Vagina (tissue), 2 donors: ENCODE measurements around the gene GLP2R. TPM values are rescaled to one million over a fixed set of nuclear protein-coding genes. Genes with fewer than 3 reads are reported as not detected.

Experiments used
- DNase-seq, 2 donors: peaks; one replicate each; pipeline ENCODE4 v3.0.0-alpha.2; 2017; ENCODE audit errors: extremely low spot score in 2 of 2
- H3K27ac ChIP-seq: fragments of 200-600 bp; sonication (generic); one replicate; pipeline ENCODE4 v1.5.1; 2019
- H3K27me3 ChIP-seq: fragments of 200-600 bp; sonication (generic); one replicate; pipeline ENCODE4 v1.5.1; 2019
- H3K36me3 ChIP-seq, 2 donors: fragments of 200-600 bp; sonication (generic); one replicate each; pipeline ENCODE4 v1.5.1; 2017 to 2019
- H3K4me1 ChIP-seq: fragments of 200-600 bp; sonication (generic); one replicate; pipeline ENCODE4 v1.5.1; 2019
- H3K4me3 ChIP-seq, 2 donors: fragments of 200-600 bp; sonication (generic); 1 replicate in 1 of 2; 2 replicates in 1 of 2; pipeline ENCODE4 v1.5.1; 2016 to 2019
- H3K9me3 ChIP-seq: fragments of 200-600 bp; sonication (generic); one replicate; pipeline ENCODE4 v1.5.1; 2019
- CTCF ChIP-seq, 3 experiments: fragments of 450-650 bp in 2 of 3; fragments of 200-600 bp in 1 of 3; sonication (generic) in 1 of 3; IDR thresholded peaks; one replicate each; pipeline ENCODE4 v1.5.1; 2017 to 2019; ENCODE audit warnings: antibody characterized with exemption in 3 of 3, mild to moderate bottlenecking in 2 of 3, moderate library complexity in 2 of 3
- POLR2A ChIP-seq, 2 donors: fragments of 450-650 bp; IDR thresholded peaks; one replicate each; pipeline ENCODE4 v1.6.1; 2017; ENCODE audit warnings: antibody characterized with exemption in 2 of 2, mild to moderate bottlenecking in 2 of 2, moderate library complexity in 2 of 2
- POLR2AphosphoS5 ChIP-seq, 2 donors: sonication (generic); formaldehyde crosslinking; IDR thresholded peaks; one replicate each; pipeline ENCODE4 v1.9.0; 2017; ENCODE audit warnings: antibody characterized with exemption in 2 of 2, mild to moderate bottlenecking in 2 of 2, low read depth in 1 of 2; ENCODE audit not compliant: insufficient read depth in 1 of 2
- intact Hi-C: fragments of 100-400 bp; cut with DNase I; formaldehyde crosslinking; loops from one replicate; pipeline ENCODE4 v1.15.1; 2023
- total RNA-seq: library from RNA; depleted of rRNA; stranded (reverse); fragments of >200 nt; gene quantifications from one replicate; pipeline ENCODE4 v1.2.3, GENCODE V29; 2016

The GLP2R gene
- total RNA-seq, 1 donor from 2014 or later = 2.9 TPM

DNA sequence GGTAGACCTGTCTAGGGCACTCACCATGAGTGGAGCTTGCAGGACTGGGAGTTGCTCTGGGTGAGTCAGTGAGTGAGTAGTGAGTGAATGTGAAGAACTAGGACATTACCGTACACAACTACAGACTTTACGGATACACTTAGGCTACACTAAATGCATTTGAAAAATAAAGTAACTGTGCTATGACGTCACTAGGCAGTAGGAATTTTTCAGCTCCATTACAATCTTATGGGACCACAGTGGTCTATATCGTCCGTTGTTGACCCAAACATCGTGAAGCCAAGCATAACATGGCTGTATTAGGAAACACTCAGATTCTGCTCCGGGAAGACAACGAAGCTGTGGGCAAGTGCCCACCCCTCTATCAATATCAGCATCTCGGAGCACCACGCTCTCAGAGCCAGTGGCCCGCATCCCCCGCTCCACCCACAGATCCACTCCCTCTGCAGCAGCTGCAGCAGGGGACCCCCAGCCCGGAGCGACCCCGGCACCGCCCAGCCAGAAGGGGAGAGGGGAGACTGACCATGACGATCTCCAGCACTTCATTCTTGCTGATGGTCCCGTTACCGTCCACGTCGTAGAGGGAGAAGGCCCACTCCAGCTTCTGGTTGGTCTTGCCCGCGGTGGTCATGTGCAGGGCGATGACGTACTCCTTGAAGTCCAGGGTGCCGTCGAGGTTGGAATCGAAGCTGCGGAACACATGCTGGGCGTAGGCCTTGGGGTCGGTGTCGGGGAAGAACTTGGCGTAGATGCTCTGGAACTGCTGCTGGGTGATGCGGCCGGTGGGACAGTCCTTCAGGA, 78.8 kb downstream of the GLP2R start:
- no peak for TF ChIP-seq CTCF (IDR thresholded peaks at IDR 0.05)
- no peak for TF ChIP-seq POLR2A (IDR thresholded peaks at IDR 0.05)
- no peak for TF ChIP-seq POLR2AphosphoS5 (IDR thresholded peaks at IDR 0.05; ENCODE audit: insufficient read depth in 1 of 2, low read depth in 1 of 2)
- Histone ChIP-seq H3K9me3 (no peaks in the 10 kb centered on the region), H3K36me3 (no peaks in the 10 kb centered on the region), H3K4me3 (no peak overlapping the region), H3K27ac (no peak overlapping the region), H3K4me1 (peaks cover 21% of the 10 kb centered on the region), H3K27me3 (no peaks in the 10 kb centered on the region)
- no peak for DNase-seq
- intact Hi-C loops = no loop called here

DNA sequence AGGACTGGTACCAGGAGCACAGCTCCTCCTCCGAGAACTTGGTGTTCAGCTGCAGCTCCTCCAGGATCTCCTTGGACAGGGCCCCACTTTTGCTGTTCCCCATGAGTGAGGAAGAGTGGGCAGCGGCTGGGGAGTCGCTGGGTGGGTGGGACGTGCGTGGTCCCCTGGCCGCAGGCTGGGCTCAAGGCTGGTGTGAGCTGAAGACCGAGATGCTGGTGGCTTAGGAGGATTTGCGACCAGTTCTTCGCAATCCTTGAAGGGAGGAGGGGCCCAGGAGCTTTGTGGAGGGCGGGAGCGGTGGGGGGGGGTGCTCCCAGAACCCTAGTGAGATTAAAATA, 79.3 kb downstream of the GLP2R start, which contains the start of gene RCVRN:
TSS of gene RCVRN (minus strand) at position 194 of the 338 bp plus-strand sequence. CDS start at position 103, 91 bp downstream.
- intact Hi-C loops = no loop called here
- Histone ChIP-seq H3K4me3 (no peak within 1 kb of the TSS), H3K36me3 (no peaks in the 10 kb centered on the region), H3K27me3 (no peaks in the 10 kb centered on the region), H3K9me3 (no peaks in the 10 kb centered on the region), H3K4me1 (peaks cover 15% of the 10 kb centered on the region), H3K27ac (no peak within 1 kb of the TSS)
- TF ChIP-seq POLR2AphosphoS5 (IDR thresholded peaks at IDR 0.05; ENCODE audit: insufficient read depth in 1 of 2, low read depth in 1 of 2) = no peak
- TF ChIP-seq CTCF (IDR thresholded peaks at IDR 0.05) = no peak
- DNase-seq = no peak

GRCh38 chr17:9905902-9906301, 80.2 kb downstream of the GLP2R start:
- Histone ChIP-seq H3K27me3 (no peaks in the 10 kb centered on the region), H3K27ac (no peak overlapping the region), H3K36me3 (no peaks in the 10 kb centered on the region), H3K4me3 (no peak overlapping the region), H3K9me3 (no peaks in the 10 kb centered on the region), H3K4me1 (peaks cover 7% of the 10 kb centered on the region)
- DNase-seq = no peak
- TF ChIP-seq POLR2A (IDR thresholded peaks at IDR 0.05) (no peak), CTCF (IDR thresholded peaks at IDR 0.05) (peak in 1 of 3 experiments; percentile 44)
- intact Hi-C loops = no loop called here

- Histone ChIP-seq H3K27me3 (no peaks in the 10 kb centered on the region), H3K9me3 (no peaks in the 10 kb centered on the region), H3K4me1 (no peaks in the 10 kb centered on the region), H3K36me3 (no peaks in the 10 kb centered on the region), H3K27ac (no peak overlapping the region), H3K4me3 (no peak overlapping the region)
- no peak for DNase-seq
- TF ChIP-seq CTCF (IDR thresholded peaks at IDR 0.05) = no peak
- TF ChIP-seq POLR2AphosphoS5 (IDR thresholded peaks at IDR 0.05; ENCODE audit: insufficient read depth in 1 of 2, low read depth in 1 of 2) = no peak
- no peak for TF ChIP-seq POLR2A (IDR thresholded peaks at IDR 0.05)
- intact Hi-C loops = no loop called here
Measured at GRCh38 chr17:9906616-9907015, 80.9 kb downstream of the GLP2R start.

GRCh38 chr17:9907131-9907530, 81.4 kb downstream of the GLP2R start:
- H3K27ac ChIP-seq = no peak overlapping the region
- H3K36me3 ChIP-seq = no peaks in the 10 kb centered on the region
- DNase-seq = no peak
- no peaks in the 10 kb centered on the region for H3K9me3 ChIP-seq
- intact Hi-C loops = no loop called here
- TF ChIP-seq CTCF (IDR thresholded peaks at IDR 0.05) (no peak), POLR2A (IDR thresholded peaks at IDR 0.05) (no peak), POLR2AphosphoS5 (IDR thresholded peaks at IDR 0.05; ENCODE audit: insufficient read depth in 1 of 2, low read depth in 1 of 2) (no peak)
- H3K4me3 ChIP-seq = no peak overlapping the region
- no peaks in the 10 kb centered on the region for H3K4me1 ChIP-seq
- no peaks in the 10 kb centered on the region for H3K27me3 ChIP-seq
